Osteocyte (in vitro differentiated cells): ENCODE results near the gene HACD2. TPM values are rescaled to one million over a fixed set of nuclear protein-coding genes. Genes with fewer than 3 reads are reported as not detected.

ENCODE experiments used
- DNase-seq: peaks from one replicate; pipeline ENCODE4 v3.0.0; 2021; ENCODE audit warnings: mixed read lengths; ENCODE audit not compliant: unreplicated experiment; ENCODE audit errors: extremely low spot score
- H3K27ac Mint-ChIP-seq: one replicate; pipeline ENCODE4 v1.8.0; 2021; ENCODE audit warnings: mild to moderate bottlenecking, mixed read lengths; ENCODE audit not compliant: unreplicated experiment
- H3K27me3 Mint-ChIP-seq: one replicate; pipeline ENCODE4 v1.8.0; 2021; ENCODE audit warnings: mixed read lengths; ENCODE audit not compliant: unreplicated experiment
- H3K36me3 Mint-ChIP-seq: one replicate; pipeline ENCODE4 v1.8.0; 2021; ENCODE audit warnings: mixed read lengths; ENCODE audit not compliant: unreplicated experiment
- H3K4me1 Mint-ChIP-seq: one replicate; pipeline ENCODE4 v1.8.0; 2021; ENCODE audit warnings: mixed read lengths; ENCODE audit not compliant: unreplicated experiment
- H3K4me3 Mint-ChIP-seq: one replicate; pipeline ENCODE4 v1.8.0; 2021; ENCODE audit warnings: mild to moderate bottlenecking, moderate library complexity, mixed read lengths; ENCODE audit not compliant: unreplicated experiment
- H3K9me3 Mint-ChIP-seq: one replicate; pipeline ENCODE4 v1.8.0; 2021; ENCODE audit warnings: mixed read lengths; ENCODE audit not compliant: unreplicated experiment
- CTCF ChIP-seq: fragments of 200-600 bp; sonication (generic); IDR thresholded peaks from 2 replicates; pipeline ENCODE4 v1.5.0; 2021; ENCODE audit warnings: antibody characterized with exemption, mild to moderate bottlenecking, moderate library complexity
- long read RNA-seq: library from polyadenylated mRNA; unstranded; transcript quantifications from one replicate; pipeline ENCODE4 v2.0.0, GENCODE V29; 2021
- total RNA-seq: library from RNA; stranded (reverse); gene quantifications from 2 replicates; pipeline ENCODE4 v1.2.1, GENCODE V29; 2021

The HACD2 gene, protein sequence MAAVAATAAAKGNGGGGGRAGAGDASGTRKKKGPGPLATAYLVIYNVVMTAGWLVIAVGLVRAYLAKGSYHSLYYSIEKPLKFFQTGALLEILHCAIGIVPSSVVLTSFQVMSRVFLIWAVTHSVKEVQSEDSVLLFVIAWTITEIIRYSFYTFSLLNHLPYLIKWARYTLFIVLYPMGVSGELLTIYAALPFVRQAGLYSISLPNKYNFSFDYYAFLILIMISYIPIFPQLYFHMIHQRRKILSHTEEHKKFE
- 63.8 and 69.4 TPM in 2 replicates for total RNA-seq
- long read RNA-seq, partial matches to known transcripts: 12 of 40 reads
- long read RNA-seq, other reads (novel, unspliced or antisense): 28 of 40 reads

- H3K9me3 Mint-ChIP-seq: no peaks in the 10 kb centered on the region
- peaks cover 14% of the 10 kb centered on the region for H3K36me3 Mint-ChIP-seq
- peak within 1 kb of the TSS; percentile 77 for H3K27ac Mint-ChIP-seq
- peak; percentile 99 for DNase-seq
- TF ChIP-seq CTCF: no peak
- peaks cover 34% of the 10 kb centered on the region for H3K4me1 Mint-ChIP-seq
- H3K4me3 Mint-ChIP-seq: peak within 1 kb of the TSS; percentile 89
- no peaks in the 10 kb centered on the region for H3K27me3 Mint-ChIP-seq
Measured at GRCh38 chr3:123584988-123585937, at the start of gene HACD2. Gene HACD2 (minus strand): TSS chr3:123585053. CDS start chr3:123585027, 26 bp downstream.

GRCh38 chr3:123634149-123635051 lies 49.5 kb upstream of the HACD2 start:
- H3K27ac Mint-ChIP-seq: peak overlapping the region; percentile 92
- H3K27me3 Mint-ChIP-seq: no peaks in the 10 kb centered on the region
- peak overlapping the region; percentile 17 for H3K4me3 Mint-ChIP-seq
- H3K4me1 Mint-ChIP-seq: peaks cover 68% of the 10 kb centered on the region
- no peaks in the 10 kb centered on the region for H3K36me3 Mint-ChIP-seq
- no peaks in the 10 kb centered on the region for H3K9me3 Mint-ChIP-seq
- TF ChIP-seq CTCF: no peak
- no peak for DNase-seq

DNA sequence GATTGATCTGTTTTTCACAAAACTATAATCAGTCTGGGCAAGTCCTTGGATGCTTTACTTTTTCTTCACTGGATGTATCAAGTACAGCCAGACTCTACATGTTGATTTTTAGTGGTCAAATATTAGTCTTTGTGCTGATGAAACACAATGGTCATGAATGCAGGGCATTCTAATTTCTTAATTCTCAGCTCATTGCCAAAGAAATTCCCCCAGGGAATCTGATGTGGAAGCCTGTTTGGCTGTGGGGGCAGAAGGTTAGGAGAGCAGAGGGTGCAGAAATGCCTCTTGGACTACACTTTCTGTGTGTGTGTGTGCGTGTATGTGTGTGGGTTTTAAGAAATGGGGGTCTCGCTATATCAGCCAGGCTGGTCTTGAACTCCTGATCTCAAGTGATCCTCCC lies 48.7 kb upstream of the HACD2 start:
- Mint-ChIP-seq H3K27ac (peak overlapping the region; percentile 92), H3K9me3 (no peaks in the 10 kb centered on the region), H3K4me1 (peaks cover 61% of the 10 kb centered on the region), H3K36me3 (no peaks in the 10 kb centered on the region), H3K4me3 (no peak overlapping the region), H3K27me3 (no peaks in the 10 kb centered on the region)
- DNase-seq: no peak
- TF ChIP-seq CTCF: no peak

- TF ChIP-seq CTCF: no peak
- H3K36me3 Mint-ChIP-seq: peaks cover 2% of the 10 kb centered on the region
- H3K27me3 Mint-ChIP-seq: no peaks in the 10 kb centered on the region
- no peak overlapping the region for H3K4me3 Mint-ChIP-seq
- H3K9me3 Mint-ChIP-seq: no peaks in the 10 kb centered on the region
- H3K4me1 Mint-ChIP-seq: peaks cover 61% of the 10 kb centered on the region
- no peak for DNase-seq
- peak overlapping the region; percentile 83 for H3K27ac Mint-ChIP-seq
Measured at GRCh38 chr3:123632161-123632655, 47.4 kb upstream of the HACD2 start.
